ENCODE measurements around the gene C17orf67. TPM values are rescaled to one million over a fixed set of nuclear protein-coding genes. Genes with fewer than 3 reads are reported as not detected.

The C17orf67 gene
- total and polyA plus RNA-seq, 2 of the 8 experiments (the other 6 are each of a cell fraction or from before 2014, with no cell fraction given), result 0.67 to 2.2 TPM

GRCh38 chr17:56817066-56817465 lies 16.7 kb downstream of the C17orf67 start:
- Histone ChIP-seq H2AFZ (ENCODE audit: low read length) (no peak overlapping the region), H3K14ac (ENCODE audit: insufficient read length) (no peak overlapping the region), H2BK120ac (replicated peaks; ENCODE audit: low read depth, low read length) (no peak overlapping the region), H3K36me3 (ENCODE audit: control insufficient read depth in 2 of 4, insufficient read depth in 4 of 4, low read length in 3 of 4) (no peaks in the 10 kb centered on the region), H4K8ac (ENCODE audit: extremely low read depth, insufficient read depth, low read length) (no peak overlapping the region), H3K23ac (ENCODE audit: insufficient read length) (no peak overlapping the region), H3K18ac (ENCODE audit: extremely low read depth, low read length) (no peak overlapping the region), H3K27ac (ENCODE audit: low read depth, low read length) (no peak overlapping the region), H3K9me3 (ENCODE audit: insufficient read depth in 2 of 2, low read depth in 1 of 2, low read length in 1 of 2) (no peaks in the 10 kb centered on the region), H3K79me1 (ENCODE audit: low read depth, low read length) (no peaks in the 10 kb centered on the region), H4K20me1 (replicated peaks in 1 of 2; ENCODE audit: control insufficient read depth in 1 of 2, insufficient read depth in 2 of 2, low read length in 2 of 2) (no peaks in the 10 kb centered on the region), H3K79me2 (ENCODE audit: control insufficient read depth in 1 of 2, insufficient read depth in 2 of 2, low read length in 2 of 2) (no peaks in the 10 kb centered on the region), H2BK15ac (ENCODE audit: low read length) (no peak overlapping the region), H2BK5ac (ENCODE audit: low read depth, low read length) (no peak overlapping the region), H2AK5ac (ENCODE audit: low read depth, low read length) (no peak overlapping the region), H3K4me2 (ENCODE audit: insufficient read depth in 1 of 2, low read depth in 2 of 2, low read length in 2 of 2) (no peak overlapping the region), H3K56ac (replicated peaks; ENCODE audit: insufficient read length, low read depth, low read length) (no peak overlapping the region), H3K23me2 (ENCODE audit: low read depth, low read length) (no peaks in the 10 kb centered on the region), H3K9ac (replicated peaks in 1 of 4; ENCODE audit: extremely low read depth in 1 of 4, low read depth in 3 of 4, low read length in 3 of 4) (no peak overlapping the region), H3K4me1 (replicated peaks in 1 of 4; ENCODE audit: control insufficient read depth in 3 of 4, insufficient read depth in 4 of 4, low read length in 3 of 4) (no peaks in the 10 kb centered on the region), H3K27me3 (replicated peaks in 1 of 4; ENCODE audit: control insufficient read depth in 3 of 4, extremely low read depth in 1 of 4, insufficient read depth in 3 of 4, low read length in 3 of 4) (no peaks in the 10 kb centered on the region), H2BK20ac (ENCODE audit: low read length) (no peak overlapping the region), H4K5ac (ENCODE audit: insufficient read length, low read depth, low read length) (no peak overlapping the region), H2BK12ac (ENCODE audit: low read depth, low read length) (no peak overlapping the region), H3K4ac (replicated peaks; ENCODE audit: insufficient read length, low read depth, low read length) (no peak overlapping the region), H4K91ac (replicated peaks; ENCODE audit: insufficient read length, low read length) (no peak overlapping the region), H3K4me3 (ENCODE audit: extremely low read depth in 1 of 4, insufficient read depth in 2 of 4, low read depth in 3 of 4, low read length in 4 of 4) (no peak overlapping the region)
- POLR2A ChIA-PET (ENCODE audit: partially characterized antibody), result no interaction called here
- TF ChIP-seq TEAD4 (IDR thresholded peaks at IDR 0.05; ENCODE audit: low read depth, low read length), result no peak
- no peak for TF ChIP-seq RXRA (IDR thresholded peaks at IDR 0.05; ENCODE audit: insufficient read depth, low read depth, low read length)
- no peak for TF ChIP-seq NANOG (IDR thresholded peaks at IDR 0.05; ENCODE audit: insufficient read depth, low read depth, low read length, poor library complexity, severe bottlenecking)
- TF ChIP-seq RFX5 (IDR thresholded peaks at IDR 0.05; ENCODE audit: borderline replicate concordance, low read depth, low read length), result no peak
- TF ChIP-seq CEBPB (IDR thresholded peaks at IDR 0.05; ENCODE audit: low read depth, low read length), result no peak
- no peak for TF ChIP-seq PHF8 (conservative IDR thresholded peaks at IDR 0.05; ENCODE audit: low read depth, low read length)
- TF ChIP-seq SIRT6 (IDR thresholded peaks at IDR 0.05; ENCODE audit: low read length), result no peak
- TF ChIP-seq RAD21 (IDR thresholded peaks at IDR 0.05 in 1 of 2, conservative IDR thresholded peaks at IDR 0.05 in 1 of 2; ENCODE audit: low read depth in 2 of 2, low read length in 2 of 2), result no peak
- no peak for TF ChIP-seq KDM5A (IDR thresholded peaks at IDR 0.05; ENCODE audit: low read length)
- no peak for TF ChIP-seq BCL11A (IDR thresholded peaks at IDR 0.05; ENCODE audit: low read depth in 2 of 2, low read length in 2 of 2)
- TF ChIP-seq NRF1 (IDR thresholded peaks at IDR 0.05; ENCODE audit: low read depth, low read length), result no peak
- FAIRE-seq, result no peak
- CTCF ChIA-PET (ENCODE audit: partially characterized antibody), result interaction anchor here (0.6 to 1.2 kb wide), 5 partner anchors 123 to 985 kb away, joined by 3 read pairs; no protein-coding TSS in a partner anchor
- no peak for DNase-seq (ENCODE audit: low read depth in 1 of 2, low spot score in 2 of 2)

Data from H1 (cell line).